Pancreas (tissue), 10 donors: ENCODE results near the gene MFSD6. TPM values are rescaled to one million over a fixed set of nuclear protein-coding genes. Genes with fewer than 3 reads are reported as not detected.

Source experiments
- ATAC-seq, 4 donors: fragments of 200-7000 bp; cut with Tn5 transposase; one replicate each; pipeline versions ENCODE4 v1.8.0 to v1.9.1; 2020; ENCODE audit warnings: mild to moderate bottlenecking in 4 of 4, moderate library complexity in 4 of 4
- DNase-seq, 6 donors: peaks; one replicate each; pipeline ENCODE4 v3.0.0-alpha.2; 2020
- FAIRE-seq: peaks from 2 replicates; lab custom pipeline; 2012; peaks lifted over from hg19 to GRCh38; lab: Jason Lieb, UNC
- H3K27ac ChIP-seq, 4 donors: fragments of 200-600 bp; sonication (generic); 1 replicate in 3 of 4; 2 replicates in 1 of 4; pipeline versions ENCODE4 v1.5.0 to v1.8.0; 2020
- H3K27me3 ChIP-seq, 4 donors: fragments of 200-600 bp; one replicate each; pipeline ENCODE4 v1.8.0; 2021
- H3K36me3 ChIP-seq, 3 donors: fragments of 200-600 bp; sonication (generic) in 1 of 3; one replicate each; pipeline versions ENCODE4 v1.5.0 to v1.8.0; 2020 to 2021
- H3K4me1 ChIP-seq, 3 donors: fragments of 200-600 bp; one replicate each; pipeline ENCODE4 v1.8.0; 2021
- H3K4me3 ChIP-seq, 4 donors: fragments of 200-600 bp; sonication (generic) in 2 of 4; one replicate each; pipeline versions ENCODE4 v1.5.0 to v1.8.0; 2020 to 2021
- H3K9me3 ChIP-seq, 4 donors: fragments of 200-600 bp; one replicate each; pipeline ENCODE4 v1.8.0; 2021
- WGBS, 2 donors: extraction: QIAGEN DNeasy Blood & Tissue Kit; methylation state at CpG; one replicate each; pipeline ENCODE4 v1.1.7; 2013; 5-methylcytosine and 5-hydroxymethylcytosine counted together
- intact Hi-C, 3 donors: fragments of 100-400 bp; cut with DNase I; formaldehyde crosslinking; loops; one replicate each; pipeline versions ENCODE4 v1.11.1 to v1.14.2; 2022
- polyA plus RNA-seq, 2 donors: library from polyadenylated mRNA; stranded (reverse); fragments of 200-250 nt; gene quantifications; one replicate each; pipeline ENCODE4 v1.2.3, GENCODE V29; 2013
- total RNA-seq, 6 donors: library from RNA; stranded (reverse); fragmentation: NEBNext Ultra II Directional in 4 of 6; extraction: Animal tissue kit (Norgen Biotek cat#: 25700) in 4 of 6; gene quantifications; one replicate each; pipeline versions ENCODE4 v1.2.1 to v1.2.4, GENCODE V29; 2021 to 2023
- TF ChIP-seq, protein P1 (sequence below), 4 donors: fragments of 200-600 bp; sonication (generic) in 3 of 4; IDR thresholded peaks; one replicate each; pipeline versions ENCODE4 v1.5.0 to v1.8.0; 2021; ENCODE audit warnings: antibody characterized with exemption in 4 of 4
- donor health status: healthy with polysubstance abuse.
- donor health status: DM: no; HTN: no; CAD: no; lungs with moderate emphysema.
- donor health status: DM: no; HTN: no; CAD: no.
- donor health status: control.
- donor health status: control.
- donor health status: Bipolar disorder and iron deficiency.
- donor health status: DM: yes; HTN: yes; CAD: no.
- donor health status: DM: no; HTN: no; CAD: no.
- donor health status: DM: no; HTN: no; CAD: no.
- donor health status: DM: yes; HTN: yes; CAD: no.

Gene MFSD6
- total and polyA plus RNA-seq, 8 donors, result 5.3 to 22.9 (median 15.4) TPM

DNA sequence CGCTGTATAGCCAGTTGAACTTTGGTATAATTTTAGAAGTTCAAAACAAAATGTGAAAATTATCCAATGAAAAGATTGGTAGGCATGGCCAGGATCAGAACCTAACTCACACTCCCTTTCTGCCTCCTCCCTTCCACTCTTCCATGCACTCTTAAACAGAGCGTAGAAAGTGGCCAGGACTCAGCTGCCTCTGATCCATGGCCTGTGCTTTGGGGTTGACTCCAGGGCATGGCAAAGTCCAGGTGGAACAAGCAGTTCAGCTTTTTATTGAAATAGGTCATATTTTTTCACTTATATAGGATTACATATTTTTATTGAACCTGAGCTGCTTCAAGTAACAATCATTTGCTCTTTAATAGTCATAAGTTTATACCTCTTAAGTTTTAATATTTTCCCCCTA lies 38.5 kb upstream of the MFSD6 start:
- no peaks in the 10 kb centered on the region for H3K9me3 ChIP-seq
- ATAC-seq (no peak), FAIRE-seq (no peak), DNase-seq (no peak)
- no peaks in the 10 kb centered on the region for H3K4me1 ChIP-seq
- no peaks in the 10 kb centered on the region for H3K27me3 ChIP-seq
- WGBS, 2 donors, result 65 to 66% methylated on average over 2 of the region's 2 CpGs
- peaks cover 0 to 18% (median 5%) of the 10 kb centered on the region in 3 donors for H3K36me3 ChIP-seq
- TF ChIP-seq, protein P1, sequence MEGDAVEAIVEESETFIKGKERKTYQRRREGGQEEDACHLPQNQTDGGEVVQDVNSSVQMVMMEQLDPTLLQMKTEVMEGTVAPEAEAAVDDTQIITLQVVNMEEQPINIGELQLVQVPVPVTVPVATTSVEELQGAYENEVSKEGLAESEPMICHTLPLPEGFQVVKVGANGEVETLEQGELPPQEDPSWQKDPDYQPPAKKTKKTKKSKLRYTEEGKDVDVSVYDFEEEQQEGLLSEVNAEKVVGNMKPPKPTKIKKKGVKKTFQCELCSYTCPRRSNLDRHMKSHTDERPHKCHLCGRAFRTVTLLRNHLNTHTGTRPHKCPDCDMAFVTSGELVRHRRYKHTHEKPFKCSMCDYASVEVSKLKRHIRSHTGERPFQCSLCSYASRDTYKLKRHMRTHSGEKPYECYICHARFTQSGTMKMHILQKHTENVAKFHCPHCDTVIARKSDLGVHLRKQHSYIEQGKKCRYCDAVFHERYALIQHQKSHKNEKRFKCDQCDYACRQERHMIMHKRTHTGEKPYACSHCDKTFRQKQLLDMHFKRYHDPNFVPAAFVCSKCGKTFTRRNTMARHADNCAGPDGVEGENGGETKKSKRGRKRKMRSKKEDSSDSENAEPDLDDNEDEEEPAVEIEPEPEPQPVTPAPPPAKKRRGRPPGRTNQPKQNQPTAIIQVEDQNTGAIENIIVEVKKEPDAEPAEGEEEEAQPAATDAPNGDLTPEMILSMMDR (IDR thresholded peaks at IDR 0.05), result no peak
- intact Hi-C loops, result loop anchor here in 1 of 3 donors (10.0 kb wide), 1 partner anchor 285 kb away; no protein-coding TSS in a partner anchor
- H3K4me3 ChIP-seq, result no peak overlapping the region
- H3K27ac ChIP-seq, result no peak overlapping the region

DNA sequence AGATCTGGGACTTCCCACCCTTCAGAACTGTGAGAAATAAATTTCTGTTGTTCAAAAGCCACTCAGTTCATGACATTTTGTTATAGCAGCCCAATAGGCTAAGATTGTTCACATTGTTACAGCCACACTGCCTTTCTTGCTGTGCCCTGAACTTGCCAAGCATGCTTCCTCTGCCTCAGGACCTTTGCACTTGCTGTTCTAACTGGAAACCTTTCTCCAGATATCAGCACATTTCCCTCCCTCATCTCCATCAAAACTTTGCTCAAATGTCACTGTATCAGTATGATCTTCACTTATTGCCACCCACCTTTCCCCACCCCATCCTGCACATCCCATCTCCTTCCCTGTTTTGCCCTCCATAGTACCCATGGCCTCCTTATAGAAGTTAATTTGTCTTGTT lies 32.1 kb upstream of the MFSD6 start:
- no peak for ATAC-seq
- no peaks in the 10 kb centered on the region for H3K9me3 ChIP-seq
- H3K4me1 ChIP-seq, result no peaks in the 10 kb centered on the region
- H3K4me3 ChIP-seq, result no peak overlapping the region
- intact Hi-C loops, result loop anchor here in 1 of 3 donors (10.0 kb wide), 1 partner anchor 291 kb away; no protein-coding TSS in a partner anchor
- TF ChIP-seq, protein P1 (IDR thresholded peaks at IDR 0.05), result no peak
- no peak overlapping the region for H3K27ac ChIP-seq
- no peak for DNase-seq
- H3K36me3 ChIP-seq, result no peaks in the 10 kb centered on the region
- no peak for FAIRE-seq
- H3K27me3 ChIP-seq, result no peaks in the 10 kb centered on the region

DNA sequence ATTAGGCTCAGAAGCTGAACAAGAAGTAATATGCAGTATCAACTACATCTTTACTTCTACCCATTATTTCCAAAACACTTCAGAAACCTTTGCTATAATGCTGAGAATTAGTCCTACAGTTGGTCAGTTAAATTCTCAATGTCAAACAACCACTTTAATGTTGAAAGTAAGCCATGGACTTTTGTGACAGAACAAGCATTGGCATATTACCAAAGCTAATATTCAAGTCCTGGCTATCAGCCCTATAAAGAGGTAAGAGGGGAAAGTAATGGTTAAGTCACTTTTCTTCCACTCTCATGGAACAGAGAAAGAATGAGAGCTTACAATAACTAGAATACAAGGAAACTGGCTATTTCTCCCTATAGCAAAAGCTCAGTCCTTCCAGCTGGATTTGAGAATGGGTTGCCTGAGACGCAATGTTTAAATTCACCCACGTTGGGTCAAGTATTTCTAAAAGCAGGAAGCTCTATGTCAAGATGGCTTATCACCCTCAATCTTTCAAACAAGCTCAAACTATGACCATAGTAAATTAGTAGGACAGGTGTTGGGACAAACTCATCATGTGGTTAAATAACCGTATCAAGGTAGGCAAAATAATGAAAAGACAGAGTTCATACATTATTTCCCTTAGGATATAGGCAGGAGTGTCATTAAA lies 31.4 kb upstream of the MFSD6 start:
- H3K27ac ChIP-seq, result no peak overlapping the region
- no peaks in the 10 kb centered on the region for H3K36me3 ChIP-seq
- no peaks in the 10 kb centered on the region for H3K9me3 ChIP-seq
- ATAC-seq (peak in 3 of 4 donors; percentile 23 to 67 (median 57)), FAIRE-seq (no peak), DNase-seq (no peak)
- TF ChIP-seq, protein P1 (IDR thresholded peaks at IDR 0.05), result no peak
- intact Hi-C loops, result loop anchor here in 1 of 3 donors (10.0 kb wide), 1 partner anchor 292 kb away; no protein-coding TSS in a partner anchor
- H3K27me3 ChIP-seq, result no peaks in the 10 kb centered on the region
- WGBS, 2 donors, result 62 to 71% methylated on average over 3 of the region's 3 CpGs
- no peak overlapping the region for H3K4me3 ChIP-seq
- no peaks in the 10 kb centered on the region for H3K4me1 ChIP-seq

DNA sequence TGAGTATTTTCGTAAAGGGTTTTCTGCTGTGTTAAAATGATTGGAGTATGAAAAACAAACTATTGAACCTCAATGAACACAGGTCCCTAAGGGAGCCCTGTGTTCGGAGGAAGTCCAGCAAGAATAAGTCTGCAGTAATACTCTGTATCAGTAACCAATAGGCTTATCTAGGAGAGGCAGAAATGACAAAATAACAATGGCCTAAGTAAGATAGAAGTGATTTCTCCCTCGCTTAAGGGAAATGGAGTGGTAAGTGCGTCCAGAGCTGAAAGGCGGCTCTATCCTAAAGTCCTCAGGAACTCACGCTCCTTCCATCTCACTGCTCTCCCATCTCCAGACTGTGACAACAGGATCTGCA lies 29.3 kb upstream of the MFSD6 start:
- Histone ChIP-seq H3K4me1 (no peaks in the 10 kb centered on the region), H3K36me3 (no peaks in the 10 kb centered on the region), H3K9me3 (no peaks in the 10 kb centered on the region), H3K27me3 (no peaks in the 10 kb centered on the region), H3K4me3 (no peak overlapping the region), H3K27ac (no peak overlapping the region)
- FAIRE-seq, result no peak
- TF ChIP-seq, protein P1 (IDR thresholded peaks at IDR 0.05), result no peak
- intact Hi-C loops, result loop anchor here in 1 of 3 donors (10.0 kb wide), 1 partner anchor 294 kb away; no protein-coding TSS in a partner anchor
- ATAC-seq, result no peak
- DNase-seq, result no peak
- 92% methylated on average over 6 of the region's 6 CpGs for WGBS, 2 donors
